Heart right ventricle (tissue), 16 donors: ENCODE results near the gene GCC1. TPM values are rescaled to one million over a fixed set of nuclear protein-coding genes. Genes with fewer than 3 reads are reported as not detected.

Experiments
- ATAC-seq, 8 donors: fragments of 200-7000 bp; cut with Tn5 transposase; one replicate each; pipeline ENCODE4 v1.9.1; 2020; ENCODE audit warnings: mild to moderate bottlenecking in 8 of 8, moderate library complexity in 8 of 8, moderate number of reproducible peaks in 1 of 8
- DNase-seq, 2 donors: peaks; one replicate each; pipeline ENCODE4 v3.0.0-alpha.2; 2020
- H3K27ac ChIP-seq, 10 donors: fragments of 200-600 bp; sonication (generic) in 2 of 10; one replicate each; pipeline versions ENCODE4 v1.5.0 to v1.8.0; 2020 to 2022; ENCODE audit warnings: mild to moderate bottlenecking in 3 of 10
- H3K27me3 ChIP-seq, 7 donors: fragments of 200-600 bp; one replicate each; pipeline ENCODE4 v1.8.0; 2021 to 2022; ENCODE audit warnings: mild to moderate bottlenecking in 2 of 7
- H3K36me3 ChIP-seq, 9 donors: fragments of 200-600 bp; sonication (generic) in 1 of 9; one replicate each; pipeline versions ENCODE4 v1.5.0 to v1.8.0; 2020 to 2022; ENCODE audit warnings: mild to moderate bottlenecking in 2 of 9
- H3K4me1 ChIP-seq, 9 donors: fragments of 200-600 bp; sonication (generic) in 1 of 9; one replicate each; pipeline versions ENCODE4 v1.5.0 to v1.8.0; 2020 to 2022; ENCODE audit warnings: mild to moderate bottlenecking in 4 of 9
- H3K4me3 ChIP-seq, 10 donors: fragments of 200-600 bp; sonication (generic) in 2 of 10; one replicate each; pipeline versions ENCODE4 v1.5.0 to v1.8.0; 2020 to 2022; ENCODE audit warnings: mild to moderate bottlenecking in 7 of 10, moderate library complexity in 2 of 10
- H3K9me3 ChIP-seq, 11 donors: fragments of 200-600 bp in 10 of 11; sonication (generic) in 2 of 11; one replicate each; pipeline versions ENCODE4 v1.5.0 to v1.8.0; 2013 to 2022; ENCODE audit warnings: mild to moderate bottlenecking in 2 of 11, control low read depth in 1 of 11, moderate library complexity in 1 of 11
- CTCF ChIP-seq, 9 donors: fragments of 200-600 bp; sonication (generic) in 2 of 9; IDR thresholded peaks; one replicate each; pipeline versions ENCODE4 v1.5.0 to v1.8.0; 2021 to 2022; ENCODE audit warnings: antibody characterized with exemption in 9 of 9, mild to moderate bottlenecking in 5 of 9, moderate library complexity in 1 of 9
- WGBS, 2 donors: extraction: QIAGEN DNeasy Blood & Tissue Kit; methylation state at CpG; one replicate each; pipeline ENCODE4 v1.1.7; 2013; ENCODE audit warnings: inconsistent platforms in 1 of 2; 5-methylcytosine and 5-hydroxymethylcytosine counted together
- intact Hi-C, 10 donors: fragments of 100-400 bp; cut with DNase I; formaldehyde crosslinking; loops; one replicate each; pipeline versions ENCODE4 v1.11.1 to v1.14.2; 2022
- polyA plus RNA-seq, 2 donors: library from polyadenylated mRNA; stranded (reverse); fragments of 200-250 nt; gene quantifications; one replicate each; pipeline ENCODE4 v1.2.3, GENCODE V29; 2013
- total RNA-seq, 10 donors: library from RNA; stranded (reverse); fragmentation: NEBNext Ultra II Directional in 3 of 10; extraction: Animal tissue kit (Norgen Biotek cat#: 25700) in 3 of 10; gene quantifications; one replicate each; pipeline versions ENCODE4 v1.2.1 to v1.2.4, GENCODE V29; 2021 to 2023
- donor health status: Arrhythmogenic right ventricular cardiomyopathy.
- donor health status: ischemic (EF 13 %, LVEDD 7.1; RV severe dilation, severe dysfunction).
- donor health status: healthy with polysubstance abuse.
- donor health status: DM: no; HTN: yes; CAD: no.
- donor health status: DM: no; HTN: no; CAD: no.
- donor health status: ischemic (EF 25% LVEDD 6.9; RV normal size, moderate dysfunction).
- donor health status: ischemic (EF 25% LVEDD 5.7; RV mildly dilated, moderate dysfunction).
- donor health status: healthy.
- donor health status: DM: yes; HTN: yes; CAD: no.
- donor health status: Ischemic cardiomyopathy.
- donor health status: ischemic (EF 35%, LVEDD 5.7; RV mildly dilated, moderate dysfunction).
- donor health status: nonischemic (EF 11% LVEDD 7.7; RV severe dilation, severe dysfunction).
- donor health status: DM: yes; HTN: yes; CAD: no.
- donor health status: PGD.
- donor health status: ischemic (EF 29% LVEDD 5.4; RV normal size, mild dysfunction).
- donor health status: nonischemic (EF 23%, LVEDD 6.1; RV moderate dilation, normal function).

GCC1 gene
- total and polyA plus RNA-seq, 12 donors: 1.8 to 8.9 (median 7.0) TPM

- intact Hi-C loops: no loop called here
- no peak for TF ChIP-seq CTCF (IDR thresholded peaks at IDR 0.05)
- no peaks in the 10 kb centered on the region for H3K36me3 ChIP-seq
- peaks cover 0 to 6% (median 0%) of the 10 kb centered on the region in 9 donors for H3K4me1 ChIP-seq
- no peak overlapping the region for H3K4me3 ChIP-seq
- peaks cover 0 to 11% (median 6%) of the 10 kb centered on the region in 11 donors for H3K9me3 ChIP-seq
- ATAC-seq (no peak), DNase-seq (no peak)
- WGBS, 2 donors: 18 to 31% methylated on average over 5 of the region's 5 CpGs
- no peak overlapping the region for H3K27ac ChIP-seq
- H3K27me3 ChIP-seq: peaks cover 0 to 63% (median 53%) of the 10 kb centered on the region in 7 donors
Observed at GRCh38 chr7:127534636-127535035, 50.8 kb downstream of the GCC1 start.

- intact Hi-C loops: no loop called here
- no peak overlapping the region for H3K4me3 ChIP-seq
- DNase-seq (no peak), ATAC-seq (no peak)
- no peaks in the 10 kb centered on the region for H3K36me3 ChIP-seq
- H3K9me3 ChIP-seq: peaks cover 0 to 15% (median 10%) of the 10 kb centered on the region in 11 donors
- H3K4me1 ChIP-seq: peaks cover 0 to 6% (median 0%) of the 10 kb centered on the region in 9 donors
- H3K27ac ChIP-seq: no peak overlapping the region
- H3K27me3 ChIP-seq: peaks cover 0 to 45% (median 38%) of the 10 kb centered on the region in 7 donors
- no peak for TF ChIP-seq CTCF (IDR thresholded peaks at IDR 0.05)
Observed at GRCh38 chr7:127532736-127533135, 52.7 kb downstream of the GCC1 start.

- no peak for TF ChIP-seq CTCF (IDR thresholded peaks at IDR 0.05)
- ATAC-seq (no peak), DNase-seq (no peak)
- 28 to 41% methylated on average over 2 of the region's 2 CpGs for WGBS, 2 donors
- Histone ChIP-seq H3K27me3 (peaks cover 0 to 39% (median 32%) of the 10 kb centered on the region in 7 donors), H3K36me3 (no peaks in the 10 kb centered on the region), H3K4me1 (peaks cover 0 to 6% (median 0%) of the 10 kb centered on the region in 9 donors), H3K4me3 (no peak overlapping the region), H3K9me3 (peaks cover 0 to 15% (median 10%) of the 10 kb centered on the region in 11 donors), H3K27ac (no peak overlapping the region)
- intact Hi-C loops: no loop called here
Observed at GRCh38 chr7:127532151-127532550, 53.2 kb downstream of the GCC1 start.

Other genes with a start within 250 kb of the GCC1 start
- gene ZNF800, start 192.9 kb downstream of the GCC1 start, total RNA-seq: 10 to 100 TPM; 17.5 to 35.8 (median 25.4) TPM
- 1 to 10 TPM; 3.4 to 7.0 TPM for gene ZNF800, start 192.9 kb downstream of the GCC1 start, polyA plus RNA-seq
- gene ARF5, start 2.8 kb upstream of the GCC1 start, total RNA-seq: 100 to 1,000 TPM in 2 of 10 donors, 10 to 100 TPM in 8; 84.8 to 107 (median 90.9) TPM
- gene ARF5, start 2.8 kb upstream of the GCC1 start, polyA plus RNA-seq: 100 to 1,000 TPM; 132 to 185 TPM
- gene FSCN3, start 8.1 kb upstream of the GCC1 start, total RNA-seq: under 1 TPM in 2 of 10 donors, not detected in 8; 0.71 to 0.79 TPM
- gene FSCN3, start 8.1 kb upstream of the GCC1 start, polyA plus RNA-seq: under 1 TPM; 0.13 to 0.88 TPM
- not detected for gene PAX4, start 32.5 kb upstream of the GCC1 start, total RNA-seq
- gene PAX4, start 32.5 kb upstream of the GCC1 start, polyA plus RNA-seq: not detected
- 100 to 1,000 TPM in 1 of 10 donors, 10 to 100 TPM in 9; 66.8 to 104 (median 80.8) TPM for gene SND1, start 66.6 kb upstream of the GCC1 start, total RNA-seq
- gene SND1, start 66.6 kb upstream of the GCC1 start, polyA plus RNA-seq: 100 to 1,000 TPM in 1 of 2 donors, 10 to 100 TPM in 1; 39.9 to 107 TPM